GM19324 (cell line): ENCODE data around the gene SNTA1.
"Not testable (repeated sequence)": the region's sequence is repeated elsewhere in the genome, so short reads cannot be mapped to it uniquely, and the experiment has no call there.

Experiments
- ATAC-seq: cut with Tn5 transposase; IDR thresholded peaks from one replicate; pipeline ENCODE4 v1.9.1; 2021; ENCODE audit warnings: mild to moderate bottlenecking, moderate library complexity; ENCODE audit not compliant: unreplicated experiment, low FRiP score

Gene SNTA1

GRCh38 chr20:33400812-33401183 lies 42.8 kb downstream of the SNTA1 start:
- ATAC-seq, result no peak

DNA sequence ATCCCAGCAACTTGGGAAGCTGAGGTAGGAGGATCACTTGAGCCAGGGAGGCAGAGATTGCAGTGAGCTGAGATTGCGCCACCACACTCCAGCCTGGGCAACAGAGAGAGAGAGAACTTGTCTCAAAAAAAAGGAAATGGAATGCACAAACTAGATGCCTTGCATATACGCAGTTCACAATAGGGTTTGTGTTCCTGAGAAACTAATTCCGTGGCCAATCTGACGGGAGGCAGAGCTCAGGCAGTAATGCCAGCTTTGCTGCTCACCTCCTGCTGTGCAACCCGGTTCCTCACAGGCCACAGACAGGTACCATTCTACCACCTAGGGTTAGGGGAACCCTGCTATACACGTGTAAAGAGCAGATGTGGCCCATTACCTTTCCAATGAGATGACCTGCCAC lies 43.6 kb downstream of the SNTA1 start:
- ATAC-seq, result no peak

DNA sequence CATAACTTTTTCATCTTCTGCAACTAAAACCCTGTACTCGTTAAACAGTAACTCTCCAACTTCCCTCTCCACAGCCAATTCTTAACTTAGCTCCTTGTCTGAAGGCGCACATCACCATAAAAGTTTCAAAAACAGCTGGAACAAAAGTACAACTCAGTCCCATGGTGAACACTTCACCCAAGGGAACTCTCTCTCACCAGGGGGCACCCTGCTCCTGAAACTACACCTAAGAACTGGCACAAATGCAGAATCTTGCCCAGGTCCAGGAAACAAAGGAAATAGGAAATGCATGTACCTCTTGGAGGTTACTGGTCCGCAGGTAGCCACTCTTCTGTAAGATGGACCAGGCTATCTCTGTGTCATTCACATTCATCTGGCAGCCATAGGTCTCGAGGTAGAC lies 48.8 kb downstream of the SNTA1 start:
- ATAC-seq, result no peak

DNA sequence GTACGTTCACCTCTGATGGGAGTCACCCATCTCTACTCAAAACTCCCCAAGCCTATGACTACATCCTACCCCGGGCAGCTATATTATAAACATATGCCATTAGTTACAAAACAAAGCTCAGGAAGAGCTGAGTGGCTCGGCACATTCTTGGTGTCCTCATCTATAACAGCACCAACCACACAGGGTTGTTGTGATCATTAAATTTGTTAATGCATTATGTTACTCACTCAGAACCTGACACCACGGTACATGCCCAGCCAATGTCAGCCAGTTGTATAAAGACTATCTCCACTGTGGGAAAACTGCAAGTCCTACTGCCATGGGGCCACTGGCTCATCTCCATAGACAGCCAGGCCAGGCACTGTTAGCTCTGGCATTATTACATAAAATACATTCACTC lies 50.0 kb downstream of the SNTA1 start:
- no peak for ATAC-seq

GRCh38 chr20:33391722-33392415 lies 51.7 kb downstream of the SNTA1 start:
- no peak for ATAC-seq

- ATAC-seq, result not testable (repeated sequence)
Measured at GRCh38 chr20:33389326-33389725, 54.2 kb downstream of the SNTA1 start.

GRCh38 chr20:33388268-33388667 lies 55.3 kb downstream of the SNTA1 start:
- no peak for ATAC-seq

DNA sequence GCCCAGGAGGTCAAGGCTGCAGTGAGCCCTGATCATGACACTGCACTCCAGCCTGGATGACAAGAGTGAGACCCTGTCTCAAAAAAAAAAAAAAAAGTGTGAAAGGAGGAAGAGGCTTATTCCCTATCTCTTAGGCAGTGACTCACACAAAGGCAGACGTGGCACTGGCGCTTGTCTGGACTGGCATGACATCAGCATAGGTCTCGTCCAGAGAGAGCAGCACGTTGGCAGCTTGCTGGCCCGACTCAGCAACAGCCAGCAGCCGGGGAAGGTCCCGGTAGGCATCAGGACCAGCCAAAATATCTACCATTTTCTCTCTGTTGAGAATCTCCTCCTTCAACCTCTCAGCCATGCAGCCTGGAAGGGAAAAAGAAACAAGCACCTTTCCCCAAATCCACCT lies 56.4 kb downstream of the SNTA1 start:
- no peak for ATAC-seq

GRCh38 chr20:33386673-33387072 lies 56.9 kb downstream of the SNTA1 start:
- no peak for ATAC-seq

DNA sequence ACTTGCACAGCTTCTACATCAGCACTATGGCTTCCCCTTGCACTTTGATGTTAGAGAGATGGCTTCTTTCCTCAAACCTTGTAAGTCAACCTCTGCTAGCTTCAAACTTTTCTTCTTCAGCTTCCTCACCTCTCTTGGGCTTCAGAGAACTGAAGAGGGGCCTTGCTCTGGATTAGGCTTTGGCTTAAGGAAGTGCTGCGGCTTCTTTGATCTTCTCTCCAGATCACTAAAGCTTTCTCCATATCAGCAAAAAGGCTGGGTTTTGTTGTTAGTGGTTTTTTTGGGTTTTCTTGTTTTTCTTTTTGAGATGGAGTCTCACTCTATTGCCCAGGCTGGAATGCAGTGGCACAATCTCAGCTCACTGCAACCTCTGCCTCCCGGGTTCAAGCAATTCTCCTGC lies 66.2 kb downstream of the SNTA1 start:
- no peak for ATAC-seq

GRCh38 chr20:33373735-33374605 lies 69.6 kb downstream of the SNTA1 start:
- ATAC-seq, result no peak

DNA sequence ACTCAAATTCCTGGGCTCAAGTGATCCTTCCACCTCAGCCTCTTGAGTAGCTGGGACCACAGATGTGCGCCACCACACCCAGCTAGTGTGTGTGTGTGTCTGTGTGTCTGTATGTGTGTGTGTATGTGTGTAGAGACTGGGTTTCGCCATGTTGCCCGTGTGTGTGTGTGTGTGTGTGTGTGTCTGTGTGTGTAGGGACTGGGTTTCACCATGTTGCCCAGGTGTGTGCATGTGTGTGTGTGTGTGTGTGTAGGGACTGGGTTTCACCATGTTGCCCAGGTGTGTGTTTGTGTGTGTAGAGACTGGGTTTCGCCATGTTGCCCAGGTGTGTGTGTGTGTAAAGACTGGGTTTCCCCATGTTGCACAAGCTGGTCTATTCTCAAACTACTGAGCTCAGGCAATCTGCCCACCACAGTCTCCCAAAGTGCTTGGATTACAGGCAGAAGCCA lies 70.5 kb downstream of the SNTA1 start:
- no peak for ATAC-seq

DNA sequence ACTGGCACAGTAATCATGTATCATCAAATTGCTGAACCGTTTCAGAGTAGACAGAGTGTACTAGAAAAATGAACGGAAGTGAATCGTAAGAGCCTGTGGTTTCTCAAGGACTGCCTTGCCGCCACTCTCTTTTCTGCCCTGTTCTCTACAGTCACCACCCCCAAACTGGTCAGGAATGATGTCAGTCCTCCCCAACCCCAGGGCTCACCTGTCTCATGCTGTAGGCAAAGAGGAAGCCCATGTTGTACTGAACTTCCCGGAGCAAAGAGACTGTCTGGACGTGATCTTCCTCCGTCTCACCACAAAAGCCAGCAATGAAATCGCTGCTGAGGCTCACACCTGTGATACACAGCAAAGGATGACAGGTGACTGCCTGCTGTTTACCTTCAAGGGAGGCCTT lies 73.3 kb downstream of the SNTA1 start:
- no peak for ATAC-seq

- ATAC-seq, result no peak
Measured at GRCh38 chr20:33362898-33363297, 80.7 kb downstream of the SNTA1 start.

GRCh38 chr20:33359399-33360261 lies 83.9 kb downstream of the SNTA1 start:
- ATAC-seq, result no peak
